Spleen (tissue), 7 donors: ENCODE results near the gene DYSF.

ENCODE experiments used
- CTCF ChIP-seq, 11 experiments: fragments of 200-600 bp in 7 of 11; fragments of 450-650 bp in 4 of 11; sonication (generic) in 4 of 11; IDR thresholded peaks in 8 of 11; conservative IDR thresholded peaks in 3 of 11; 1 replicate in 7 of 11; 2 replicates in 4 of 11; pipeline versions ENCODE4 v1.4.0 to v1.8.0; 2016 to 2021; ENCODE audit warnings: antibody characterized with exemption in 11 of 11, inconsistent platforms in 4 of 11, mild to moderate bottlenecking in 1 of 11
- POLR2A ChIP-seq, 3 donors: fragments of 450-650 bp; IDR thresholded peaks; one replicate each; pipeline ENCODE4 v1.5.1; 2017; ENCODE audit warnings: antibody characterized with exemption in 3 of 3, mild to moderate bottlenecking in 1 of 3
- POLR2AphosphoS5 ChIP-seq, 3 donors: sonication (generic); formaldehyde crosslinking; IDR thresholded peaks; one replicate each; pipeline ENCODE4 v1.5.1; 2017; ENCODE audit warnings: antibody characterized with exemption in 3 of 3
- donor health status: DM: no; HTN: no; CAD: no; lungs with moderate emphysema.
- donor health status: DM: no; HTN: no; CAD: no.
- donor health status: DM: no; HTN: no; CAD: no.

GRCh38 chr2:71670430-71670795 is 217.1 kb downstream of the DYSF start:
- TF ChIP-seq POLR2A (IDR thresholded peaks at IDR 0.05), result no peak
- TF ChIP-seq CTCF (IDR thresholded peaks at IDR 0.05 in 8 of 11, conservative IDR thresholded peaks at IDR 0.05 in 3 of 11), result no peak
- TF ChIP-seq POLR2AphosphoS5 (IDR thresholded peaks at IDR 0.05), result no peak
